SH-SY5Y (cell line): ENCODE results near the gene TFB1M.

Source experiments
- GATA2 ChIP-seq: IDR thresholded peaks from 2 replicates; pipeline ENCODE4 v1.6.1; 2011; ENCODE audit warnings: mild to moderate bottlenecking, low read depth, low read length
- GATA3 ChIP-seq: IDR thresholded peaks from 2 replicates; pipeline ENCODE4 v1.6.1; 2011; ENCODE audit warnings: low read depth, mild to moderate bottlenecking, low read length, moderate library complexity

TFB1M gene

GRCh38 chr6:155227046-155227445 is 87.2 kb downstream of the TFB1M start:
- TF ChIP-seq GATA3 (no peak), GATA2 (no peak)

DNA sequence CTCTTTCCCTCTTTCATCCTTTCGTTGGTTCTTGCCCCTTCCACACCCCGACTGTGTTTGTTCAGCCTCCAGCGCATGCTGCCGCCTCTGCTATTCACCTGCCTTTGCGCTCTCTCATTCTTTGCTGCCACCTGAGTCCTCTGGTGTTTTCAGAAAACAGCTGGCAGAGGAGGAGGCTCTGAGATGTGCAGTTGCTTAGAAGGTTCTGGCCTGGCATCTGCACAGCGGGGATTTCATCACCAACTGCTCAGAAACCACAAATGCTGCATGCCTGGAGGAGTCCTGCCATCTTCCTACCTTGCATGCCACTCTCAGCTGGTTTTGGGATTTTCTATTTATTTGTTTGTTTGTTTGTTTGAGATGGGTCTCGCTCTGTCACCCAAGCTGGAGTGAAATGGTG is 89.7 kb downstream of the TFB1M start:
- no peak for TF ChIP-seq GATA2
- TF ChIP-seq GATA3: no peak

DNA sequence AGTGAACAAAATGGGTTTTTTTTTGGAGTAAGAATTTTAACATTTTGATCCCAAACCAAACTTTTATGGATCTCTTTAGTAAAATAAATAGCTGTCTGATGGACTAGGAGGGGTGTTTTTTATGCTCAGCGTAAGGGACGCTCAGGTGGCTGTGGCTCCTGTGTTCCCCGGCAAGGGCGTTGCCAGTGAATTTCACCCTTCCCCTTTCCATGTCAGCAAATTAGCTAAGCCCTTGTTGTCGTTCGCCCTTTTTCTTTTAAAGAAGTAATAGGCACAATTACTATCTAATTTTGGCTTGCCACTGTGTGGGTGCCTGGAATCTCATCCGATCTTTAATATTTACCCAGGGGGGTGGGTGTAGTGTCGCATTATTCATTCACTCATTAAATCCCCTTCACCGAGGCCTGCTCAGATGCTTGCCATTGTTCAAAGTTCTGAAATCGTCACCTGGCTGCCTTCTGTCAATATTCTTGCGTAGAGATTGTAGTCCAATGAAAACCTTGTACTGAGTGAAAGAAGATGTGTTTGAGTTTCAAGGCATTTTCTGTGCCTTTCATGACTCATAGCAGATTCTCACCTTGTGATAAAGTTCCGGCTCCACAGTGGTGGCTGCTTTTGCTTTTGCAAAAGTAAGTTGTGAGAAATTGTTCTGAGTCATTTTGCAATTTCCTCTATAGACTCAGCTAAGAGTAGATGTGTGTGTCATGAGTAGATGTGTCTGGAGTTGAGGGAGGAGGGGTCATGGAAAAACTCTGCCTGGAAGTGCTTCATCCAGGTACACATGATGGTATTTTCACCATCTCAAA is 90.4 kb downstream of the TFB1M start:
- TF ChIP-seq GATA2 (no peak), GATA3 (no peak)

GRCh38 chr6:155222506-155222905 is 91.8 kb downstream of the TFB1M start:
- TF ChIP-seq GATA2 (no peak), GATA3 (no peak)

- TF ChIP-seq GATA2: no peak
- TF ChIP-seq GATA3: no peak
Observed at GRCh38 chr6:155221086-155221485, 93.2 kb downstream of the TFB1M start.

DNA sequence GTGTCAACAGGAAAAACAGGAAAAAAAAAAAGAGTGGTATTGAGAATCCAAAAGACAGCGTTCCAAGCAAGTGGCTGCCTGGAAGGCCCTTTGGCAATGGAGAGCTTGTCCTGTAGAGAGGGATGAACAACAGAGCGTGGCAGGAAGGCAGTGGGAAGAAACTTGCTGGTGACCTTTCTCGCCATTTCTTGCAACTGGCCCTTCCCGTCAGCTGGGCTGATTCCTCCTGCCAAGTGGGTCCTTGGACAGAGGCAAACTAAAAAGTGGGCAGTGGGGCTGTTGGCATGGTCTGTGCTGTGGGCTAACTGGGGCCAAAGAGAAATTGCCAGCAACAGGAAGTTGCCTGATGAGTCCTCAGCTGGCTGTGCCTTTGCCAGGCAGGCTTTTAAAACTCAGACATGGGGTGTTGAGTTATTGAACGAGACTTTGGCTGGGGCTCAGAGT is 94.4 kb downstream of the TFB1M start:
- TF ChIP-seq GATA3 (no peak), GATA2 (no peak)

DNA sequence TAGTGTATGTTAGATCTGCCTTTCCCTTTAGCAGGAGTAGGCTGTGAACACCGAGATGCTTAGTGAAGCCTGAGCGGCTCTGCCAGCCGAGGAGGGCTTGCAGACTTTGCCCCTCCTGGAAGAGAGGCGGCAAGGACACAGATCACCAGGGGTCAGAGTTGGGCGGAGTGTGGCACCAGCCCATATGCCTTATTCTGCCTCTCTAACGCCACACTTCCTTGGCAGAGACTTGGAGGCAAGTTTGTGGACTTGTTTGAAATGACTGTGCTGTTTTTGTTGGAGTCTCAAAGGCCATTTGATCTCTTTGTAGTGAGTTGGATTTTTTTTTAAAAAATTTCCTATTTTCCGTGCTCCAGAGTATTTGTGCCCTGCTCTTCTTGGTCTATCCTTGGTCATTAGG is 95.0 kb downstream of the TFB1M start:
- TF ChIP-seq GATA3 (no peak), GATA2 (no peak)

- TF ChIP-seq GATA3 (no peak), GATA2 (no peak)
Observed at GRCh38 chr6:155216312-155217046, 97.8 kb downstream of the TFB1M start.

- TF ChIP-seq GATA3: no peak
- no peak for TF ChIP-seq GATA2
Observed at GRCh38 chr6:155215906-155216305, 98.4 kb downstream of the TFB1M start.

- TF ChIP-seq GATA2: no peak
- TF ChIP-seq GATA3: no peak
Observed at GRCh38 chr6:155213611-155214372, 100.5 kb downstream of the TFB1M start.

DNA sequence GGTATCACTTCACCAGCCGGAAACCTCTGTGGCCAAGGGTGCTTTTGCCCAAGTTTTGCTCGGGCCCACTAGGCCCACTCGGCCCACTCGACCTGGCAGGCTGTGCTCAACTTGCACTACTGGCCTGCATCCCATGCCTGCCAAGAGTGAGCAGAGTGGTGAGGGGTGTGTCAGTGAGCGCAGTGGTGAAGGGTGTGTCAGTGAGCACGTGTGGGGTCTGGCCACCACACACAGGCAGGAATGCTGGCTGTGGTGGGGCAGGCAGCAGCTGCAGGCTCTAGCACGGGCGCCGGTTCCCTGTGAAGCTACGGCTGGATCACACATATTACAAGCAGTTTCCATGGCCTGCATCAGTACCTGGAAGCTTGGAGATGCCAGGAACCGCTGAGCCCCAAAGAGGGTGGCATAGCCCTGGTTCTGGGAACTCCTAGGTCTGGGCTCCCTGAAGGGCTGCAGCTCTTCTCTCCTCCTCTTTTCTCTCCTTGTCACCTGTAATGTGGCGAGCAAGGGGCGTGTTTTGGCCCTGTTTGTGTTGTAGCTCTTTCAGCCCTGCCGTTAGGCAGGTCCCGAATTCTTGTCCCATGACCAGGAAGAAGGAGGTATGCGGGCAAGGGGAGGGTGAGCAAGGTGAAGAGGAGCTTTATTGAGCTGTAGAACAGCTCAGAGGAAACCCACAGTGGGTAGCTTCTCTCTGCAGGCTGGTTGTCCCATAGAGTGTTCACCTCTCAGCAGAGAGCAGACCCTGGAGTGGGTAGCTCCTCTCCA is 101.5 kb downstream of the TFB1M start:
- TF ChIP-seq GATA3 (no peak), GATA2 (no peak)

DNA sequence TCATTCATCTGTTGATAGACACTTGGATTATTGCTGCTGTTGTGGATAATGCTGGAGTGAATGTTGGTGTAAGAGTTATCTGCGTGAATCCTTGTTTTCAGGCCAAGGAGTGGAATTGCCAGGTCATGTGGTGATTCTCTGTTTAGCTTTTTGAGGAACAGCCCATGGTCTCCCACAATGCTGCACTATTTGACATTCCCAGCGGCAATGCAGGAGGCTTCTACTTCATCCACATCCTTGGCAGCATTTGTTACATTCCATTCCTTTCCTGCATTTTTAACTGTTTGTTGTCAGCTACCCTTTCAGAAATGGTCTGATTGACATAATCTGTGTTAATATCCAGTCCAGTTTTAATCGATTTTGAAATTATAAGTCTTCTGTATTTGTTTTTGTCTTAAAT is 102.2 kb downstream of the TFB1M start:
- TF ChIP-seq GATA3 (no peak), GATA2 (no peak)

- TF ChIP-seq GATA2: no peak
- no peak for TF ChIP-seq GATA3
Observed at GRCh38 chr6:155207223-155207622, 107.1 kb downstream of the TFB1M start.
